Gastrocnemius medialis (tissue), 4 donors: Measurements from ENCODE around the gene ETS2. TPM values are rescaled to one million over a fixed set of nuclear protein-coding genes. Genes with fewer than 3 reads are reported as not detected.

Experiments used
- ATAC-seq, 2 donors: fragments of 150-250 bp; one replicate each; pipeline ENCODE4 v1.9.1; 2016
- DNase-seq, 2 donors: peaks; one replicate each; pipeline ENCODE4 v3.0.0-alpha.2; 2019
- H3K27ac ChIP-seq, 4 donors: fragments of 200-600 bp; sonication (generic); 1 replicate in 1 of 4; 2 replicates in 3 of 4; pipeline ENCODE4 v1.5.1; 2016 to 2018; ENCODE audit warnings: mild to moderate bottlenecking in 2 of 4, moderate library complexity in 1 of 4
- H3K27me3 ChIP-seq, 3 donors: fragments of 200-600 bp; sonication (generic) in 2 of 3; 1 replicate in 1 of 3; 2 replicates in 2 of 3; pipeline versions ENCODE4 v1.5.1 to v1.6.0; 2016 to 2019; ENCODE audit warnings: mild to moderate bottlenecking in 1 of 3, moderate library complexity in 1 of 3
- H3K36me3 ChIP-seq, 2 donors: fragments of 200-600 bp; sonication (generic) in 1 of 2; one replicate each; pipeline ENCODE4 v1.5.1; 2017 to 2018
- H3K4me1 ChIP-seq, 2 donors: fragments of 200-600 bp; sonication (generic) in 1 of 2; one replicate each; pipeline ENCODE4 v1.5.1; 2016 to 2017; ENCODE audit warnings: mild to moderate bottlenecking in 2 of 2
- H3K4me3 ChIP-seq, 4 donors: fragments of 200-600 bp; sonication (generic) in 3 of 4; 1 replicate in 1 of 4; 2 replicates in 3 of 4; pipeline ENCODE4 v1.5.1; 2016 to 2019; ENCODE audit warnings: mild to moderate bottlenecking in 2 of 4
- H3K9me3 ChIP-seq, 3 donors: fragments of 200-600 bp; sonication (generic) in 2 of 3; 1 replicate in 1 of 3; 2 replicates in 2 of 3; pipeline ENCODE4 v1.5.1; 2016 to 2019
- CTCF ChIP-seq, 5 experiments: fragments of 450-650 bp in 3 of 5; fragments of 200-600 bp in 2 of 5; sonication (generic) in 2 of 5; IDR thresholded peaks in 4 of 5; conservative IDR thresholded peaks in 1 of 5; 1 replicate in 4 of 5; 2 replicates in 1 of 5; pipeline ENCODE4 v1.5.1; 2016 to 2019; ENCODE audit warnings: antibody characterized with exemption in 5 of 5, mild to moderate bottlenecking in 3 of 5, moderate library complexity in 3 of 5
- POLR2A ChIP-seq, 2 donors: fragments of 450-650 bp; IDR thresholded peaks; one replicate each; pipeline ENCODE4 v1.6.1; 2017; ENCODE audit warnings: antibody characterized with exemption in 2 of 2, mild to moderate bottlenecking in 2 of 2, moderate library complexity in 2 of 2
- in situ Hi-C, 4 donors: fragments of 200-750 bp; cut with MboI; loops; one replicate each; pipeline versions ENCODE4 v1.15.0 to v1.8.0; 2017; ENCODE audit warnings: low sequenced_read_pairs in 4 of 4
- intact Hi-C: fragments of 100-400 bp; cut with DNase I; formaldehyde crosslinking; loops from one replicate; pipeline ENCODE4 v1.15.1; 2023; ENCODE audit warnings: low total_unique reads
- total RNA-seq, 4 donors: library from RNA; depleted of rRNA; stranded (reverse); fragments of >200 nt; gene quantifications; one replicate each; pipeline versions ENCODE4 v1.1.0 to v1.2.3, GENCODE V29; 2016

ETS2 gene
- total RNA-seq, 4 donors from 2014 or later: 51.5 to 136 (median 59.3) TPM

- no peak for DNase-seq
- in situ Hi-C loops (no loop called here), intact Hi-C loops (no loop called here)
- Histone ChIP-seq H3K9me3 (no peaks in the 10 kb centered on the region), H3K27ac (no peak overlapping the region), H3K4me3 (no peak overlapping the region), H3K4me1 (peaks cover 6 to 9% of the 10 kb centered on the region in 2 donors), H3K27me3 (no peaks in the 10 kb centered on the region), H3K36me3 (no peaks in the 10 kb centered on the region)
- TF ChIP-seq POLR2A (IDR thresholded peaks at IDR 0.05): no peak
- TF ChIP-seq CTCF (IDR thresholded peaks at IDR 0.05 in 4 of 5, conservative IDR thresholded peaks at IDR 0.05 in 1 of 5): no peak
- ATAC-seq: no peak
Observed at GRCh38 chr21:38834725-38835124, 29.0 kb downstream of the ETS2 start.

- DNase-seq: no peak
- Histone ChIP-seq H3K27ac (no peak overlapping the region), H3K4me1 (no peaks in the 10 kb centered on the region), H3K27me3 (no peaks in the 10 kb centered on the region), H3K36me3 (no peaks in the 10 kb centered on the region), H3K9me3 (no peaks in the 10 kb centered on the region), H3K4me3 (no peak overlapping the region)
- intact Hi-C loops: no loop called here
- ATAC-seq: no peak
- TF ChIP-seq CTCF (IDR thresholded peaks at IDR 0.05 in 4 of 5, conservative IDR thresholded peaks at IDR 0.05 in 1 of 5) (no peak), POLR2A (IDR thresholded peaks at IDR 0.05) (no peak)
- in situ Hi-C loops: no loop called here
Observed at GRCh38 chr21:38837806-38838461, 32.2 kb downstream of the ETS2 start.

- Histone ChIP-seq H3K27me3 (no peaks in the 10 kb centered on the region), H3K9me3 (no peaks in the 10 kb centered on the region), H3K4me3 (no peak overlapping the region), H3K4me1 (no peaks in the 10 kb centered on the region), H3K36me3 (no peaks in the 10 kb centered on the region), H3K27ac (no peak overlapping the region)
- ATAC-seq: no peak
- TF ChIP-seq CTCF (IDR thresholded peaks at IDR 0.05 in 4 of 5, conservative IDR thresholded peaks at IDR 0.05 in 1 of 5) (no peak), POLR2A (IDR thresholded peaks at IDR 0.05) (no peak)
- intact Hi-C loops: no loop called here
- in situ Hi-C loops: no loop called here
- no peak for DNase-seq
Observed at GRCh38 chr21:38838598-38839327, 33.0 kb downstream of the ETS2 start.

- in situ Hi-C loops: no loop called here
- intact Hi-C loops: no loop called here
- H3K27ac ChIP-seq: no peak overlapping the region
Observed at GRCh38 chr21:38839328-38840286, 33.9 kb downstream of the ETS2 start.

More at GRCh38 chr21:38839328-38840286, 33.9 kb downstream of the ETS2 start:
- DNase-seq (no peak), ATAC-seq (peak; percentile 49 to 51)
- Histone ChIP-seq H3K4me1 (no peaks in the 10 kb centered on the region), H3K27me3 (no peaks in the 10 kb centered on the region), H3K9me3 (no peaks in the 10 kb centered on the region), H3K4me3 (no peak overlapping the region), H3K36me3 (no peaks in the 10 kb centered on the region)
- TF ChIP-seq CTCF (IDR thresholded peaks at IDR 0.05 in 4 of 5, conservative IDR thresholded peaks at IDR 0.05 in 1 of 5) (no peak), POLR2A (IDR thresholded peaks at IDR 0.05) (no peak)
